IPS-20b (cell line): Measurements from ENCODE around the gene ELK4.

Experiments
- H3K27ac ChIP-seq: one replicate; pipeline ENCODE4 v1.5.1; 2013; ENCODE audit warnings: low read length
- H3K27me3 ChIP-seq: 2 replicates; pipeline ENCODE4 v1.6.1; 2013; ENCODE audit warnings: mild to moderate bottlenecking, low read length, inconsistent platforms; ENCODE audit not compliant: insufficient read depth
- H3K36me3 ChIP-seq: 2 replicates; pipeline ENCODE4 v1.6.1; 2013; ENCODE audit warnings: low read depth, mild to moderate bottlenecking, inconsistent platforms, low read length, moderate library complexity; ENCODE audit not compliant: insufficient read depth
- H3K4me1 ChIP-seq: 2 replicates; pipeline ENCODE4 v1.6.1; 2013; ENCODE audit warnings: mild to moderate bottlenecking, control low read depth, inconsistent platforms, low read length, moderate library complexity; ENCODE audit not compliant: insufficient read depth
- H3K4me3 ChIP-seq: 2 replicates; pipeline ENCODE4 v1.5.1; 2013; ENCODE audit warnings: mild to moderate bottlenecking, low read length, inconsistent platforms
- H3K9ac ChIP-seq: 2 replicates; pipeline ENCODE4 v1.6.1; 2013; ENCODE audit warnings: low read depth, mild to moderate bottlenecking, inconsistent platforms, low read length, moderate library complexity
- H3K9me3 ChIP-seq: 2 replicates; pipeline ENCODE4 v1.6.1; 2013; ENCODE audit warnings: mild to moderate bottlenecking, low read depth, low read length, inconsistent platforms; ENCODE audit not compliant: insufficient read depth

The ELK4 gene

GRCh38 chr1:205623646-205624045 lies 8.2 kb downstream of the ELK4 start:
- H3K9me3 ChIP-seq, result no peaks in the 10 kb centered on the region
- no peaks in the 10 kb centered on the region for H3K4me1 ChIP-seq
- no peaks in the 10 kb centered on the region for H3K27me3 ChIP-seq
- no peak overlapping the region for H3K9ac ChIP-seq
- H3K27ac ChIP-seq, result no peak overlapping the region
- H3K36me3 ChIP-seq, result peaks cover 57% of the 10 kb centered on the region
- no peak overlapping the region for H3K4me3 ChIP-seq

GRCh38 chr1:205620269-205620668 lies 11.5 kb downstream of the ELK4 start:
- Histone ChIP-seq H3K9me3 (no peaks in the 10 kb centered on the region), H3K9ac (no peak overlapping the region), H3K27ac (no peak overlapping the region), H3K4me3 (no peak overlapping the region), H3K36me3 (peaks cover 86% of the 10 kb centered on the region), H3K4me1 (no peaks in the 10 kb centered on the region), H3K27me3 (no peaks in the 10 kb centered on the region)

- Histone ChIP-seq H3K4me3 (no peak overlapping the region), H3K4me1 (no peaks in the 10 kb centered on the region), H3K9ac (no peak overlapping the region), H3K27me3 (no peaks in the 10 kb centered on the region), H3K27ac (no peak overlapping the region), H3K36me3 (peaks cover 94% of the 10 kb centered on the region), H3K9me3 (no peaks in the 10 kb centered on the region)
Measured at GRCh38 chr1:205619376-205619775, 12.4 kb downstream of the ELK4 start.

GRCh38 chr1:205616563-205617293 lies 15.1 kb downstream of the ELK4 start:
- Histone ChIP-seq H3K9ac (no peak overlapping the region), H3K36me3 (peaks cover 93% of the 10 kb centered on the region), H3K4me1 (no peaks in the 10 kb centered on the region), H3K4me3 (no peak overlapping the region), H3K27ac (no peak overlapping the region), H3K27me3 (no peaks in the 10 kb centered on the region), H3K9me3 (no peaks in the 10 kb centered on the region)

GRCh38 chr1:205615789-205616188 lies 16.0 kb downstream of the ELK4 start:
- Histone ChIP-seq H3K9ac (no peak overlapping the region), H3K4me3 (no peak overlapping the region), H3K9me3 (no peaks in the 10 kb centered on the region), H3K27ac (no peak overlapping the region), H3K27me3 (no peaks in the 10 kb centered on the region), H3K4me1 (no peaks in the 10 kb centered on the region), H3K36me3 (peaks cover 95% of the 10 kb centered on the region)

- H3K4me1 ChIP-seq, result 0 out of 2 replicates have a peak, but pooled peaks cover 2% of the 10 kb centered on the region
- H3K36me3 ChIP-seq, result peaks cover 88% of the 10 kb centered on the region
- no peak overlapping the region for H3K9ac ChIP-seq
- H3K27ac ChIP-seq, result no peak overlapping the region
- H3K4me3 ChIP-seq, result no peak overlapping the region
- no peaks in the 10 kb centered on the region for H3K27me3 ChIP-seq
- no peaks in the 10 kb centered on the region for H3K9me3 ChIP-seq
Measured at GRCh38 chr1:205613854-205614412, 17.9 kb downstream of the ELK4 start.

GRCh38 chr1:205612556-205612955 lies 19.3 kb downstream of the ELK4 start:
- H3K27ac ChIP-seq, result no peak overlapping the region
- H3K27me3 ChIP-seq, result no peaks in the 10 kb centered on the region
- H3K4me1 ChIP-seq, result 0 out of 2 replicates have a peak, but pooled peaks cover 2% of the 10 kb centered on the region
- H3K9me3 ChIP-seq, result no peaks in the 10 kb centered on the region
- no peak overlapping the region for H3K4me3 ChIP-seq
- H3K36me3 ChIP-seq, result peaks cover 82% of the 10 kb centered on the region
- H3K9ac ChIP-seq, result no peak overlapping the region

- no peak overlapping the region for H3K27ac ChIP-seq
- no peak overlapping the region for H3K4me3 ChIP-seq
- H3K27me3 ChIP-seq, result no peaks in the 10 kb centered on the region
- H3K9ac ChIP-seq, result no peak overlapping the region
- H3K36me3 ChIP-seq, result peaks cover 78% of the 10 kb centered on the region
- H3K4me1 ChIP-seq, result 0 out of 2 replicates have a peak, but pooled peaks cover 2% of the 10 kb centered on the region
- H3K9me3 ChIP-seq, result no peaks in the 10 kb centered on the region
Measured at GRCh38 chr1:205612104-205612503, 19.7 kb downstream of the ELK4 start.

GRCh38 chr1:205610901-205611466 lies 20.8 kb downstream of the ELK4 start:
- Histone ChIP-seq H3K4me3 (no peak overlapping the region), H3K27me3 (no peaks in the 10 kb centered on the region), H3K9ac (no peak overlapping the region), H3K27ac (no peak overlapping the region), H3K36me3 (peaks cover 66% of the 10 kb centered on the region), H3K9me3 (no peaks in the 10 kb centered on the region), H3K4me1 (0 out of 2 replicates have a peak, but pooled peaks cover 2% of the 10 kb centered on the region)

- no peak overlapping the region for H3K4me3 ChIP-seq
- no peaks in the 10 kb centered on the region for H3K27me3 ChIP-seq
- 0 out of 2 replicates have a peak, but pooled peaks cover 2% of the 10 kb centered on the region for H3K4me1 ChIP-seq
- H3K36me3 ChIP-seq, result peaks cover 61% of the 10 kb centered on the region
- no peak overlapping the region for H3K9ac ChIP-seq
- no peak overlapping the region for H3K27ac ChIP-seq
- no peaks in the 10 kb centered on the region for H3K9me3 ChIP-seq
Measured at GRCh38 chr1:205610036-205610435, 21.8 kb downstream of the ELK4 start.

GRCh38 chr1:205604825-205605505 lies 26.8 kb downstream of the ELK4 start:
- H3K36me3 ChIP-seq, result peaks cover 17% of the 10 kb centered on the region
- no peak overlapping the region for H3K27ac ChIP-seq
- H3K4me1 ChIP-seq, result no peaks in the 10 kb centered on the region
- no peaks in the 10 kb centered on the region for H3K27me3 ChIP-seq
- no peak overlapping the region for H3K9ac ChIP-seq
- H3K4me3 ChIP-seq, result no peak overlapping the region
- no peaks in the 10 kb centered on the region for H3K9me3 ChIP-seq
